ENCODE data around the gene ADRA2B.

ADRA2B gene

GRCh38 chr2:96154506-96155380 is 38.4 kb upstream of the ADRA2B start:
- Mint-ChIP-seq H3K27me3 (no peaks in the 10 kb centered on the region), H3K27ac (ENCODE audit: low read depth) (peak overlapping the region; percentile 95), H3K9me3 (no peaks in the 10 kb centered on the region), H3K4me1 (peaks cover 73% of the 10 kb centered on the region), H3K4me3 (no peak overlapping the region), H3K36me3 (ENCODE audit: insufficient read depth) (peaks cover 14% of the 10 kb centered on the region)
- ATAC-seq (replicated peaks; ENCODE audit: extremely low read depth, poor library complexity, severe bottlenecking) (no peak), DNase-seq (ENCODE audit: low spot score in 2 of 2) (no peak)

- DNase-seq (ENCODE audit: low spot score in 2 of 2) (no peak), ATAC-seq (replicated peaks; ENCODE audit: extremely low read depth, poor library complexity, severe bottlenecking) (no peak)
- Mint-ChIP-seq H3K27ac (ENCODE audit: low read depth) (no peak overlapping the region), H3K9me3 (no peaks in the 10 kb centered on the region), H3K4me1 (peaks cover 68% of the 10 kb centered on the region), H3K36me3 (ENCODE audit: insufficient read depth) (peaks cover 14% of the 10 kb centered on the region), H3K27me3 (no peaks in the 10 kb centered on the region), H3K4me3 (no peak overlapping the region)
These were observed 37.6 kb upstream of the ADRA2B start for GRCh38 chr2:96153991-96154431.

GRCh38 chr2:96153291-96153713 is 36.9 kb upstream of the ADRA2B start:
- Mint-ChIP-seq H3K4me3 (no peak overlapping the region), H3K4me1 (peaks cover 70% of the 10 kb centered on the region), H3K27me3 (no peaks in the 10 kb centered on the region), H3K27ac (ENCODE audit: low read depth) (no peak overlapping the region), H3K9me3 (no peaks in the 10 kb centered on the region), H3K36me3 (ENCODE audit: insufficient read depth) (peaks cover 15% of the 10 kb centered on the region)
- DNase-seq (ENCODE audit: low spot score in 2 of 2) (no peak), ATAC-seq (replicated peaks; ENCODE audit: extremely low read depth, poor library complexity, severe bottlenecking) (no peak)

- Mint-ChIP-seq H3K27me3 (no peaks in the 10 kb centered on the region), H3K36me3 (ENCODE audit: insufficient read depth) (peaks cover 16% of the 10 kb centered on the region), H3K27ac (ENCODE audit: low read depth) (no peak overlapping the region), H3K4me3 (no peak overlapping the region), H3K9me3 (no peaks in the 10 kb centered on the region), H3K4me1 (peaks cover 71% of the 10 kb centered on the region)
- DNase-seq (ENCODE audit: low spot score in 2 of 2): no peak
- no peak for ATAC-seq (replicated peaks; ENCODE audit: extremely low read depth, poor library complexity, severe bottlenecking)
These were observed 36.2 kb upstream of the ADRA2B start for GRCh38 chr2:96152304-96153161.

GRCh38 chr2:96151595-96152303 is 35.4 kb upstream of the ADRA2B start:
- no peak for ATAC-seq (replicated peaks; ENCODE audit: extremely low read depth, poor library complexity, severe bottlenecking)
- no peak overlapping the region for H3K4me3 Mint-ChIP-seq
- H3K27me3 Mint-ChIP-seq: no peaks in the 10 kb centered on the region
- H3K9me3 Mint-ChIP-seq: no peaks in the 10 kb centered on the region
- H3K36me3 Mint-ChIP-seq (ENCODE audit: insufficient read depth): peaks cover 13% of the 10 kb centered on the region
- H3K4me1 Mint-ChIP-seq: peaks cover 71% of the 10 kb centered on the region
- no peak overlapping the region for H3K27ac Mint-ChIP-seq (ENCODE audit: low read depth)
- no peak for DNase-seq (ENCODE audit: low spot score in 2 of 2)

GRCh38 chr2:96150791-96151594 is 34.6 kb upstream of the ADRA2B start:
- ATAC-seq (replicated peaks; ENCODE audit: extremely low read depth, poor library complexity, severe bottlenecking) (no peak), DNase-seq (ENCODE audit: low spot score in 2 of 2) (no peak)
- H3K4me3 Mint-ChIP-seq: no peak overlapping the region
- H3K27ac Mint-ChIP-seq (ENCODE audit: low read depth): peak overlapping the region; percentile 70
- no peaks in the 10 kb centered on the region for H3K9me3 Mint-ChIP-seq
- no peaks in the 10 kb centered on the region for H3K27me3 Mint-ChIP-seq
- peaks cover 19% of the 10 kb centered on the region for H3K36me3 Mint-ChIP-seq (ENCODE audit: insufficient read depth)
- H3K4me1 Mint-ChIP-seq: peaks cover 71% of the 10 kb centered on the region

- H3K27ac Mint-ChIP-seq (ENCODE audit: low read depth): peak overlapping the region; percentile 70
- ATAC-seq (replicated peaks; ENCODE audit: extremely low read depth, poor library complexity, severe bottlenecking) (no peak), DNase-seq (ENCODE audit: low spot score in 2 of 2) (no peak)
- no peak overlapping the region for H3K4me3 Mint-ChIP-seq
- peaks cover 27% of the 10 kb centered on the region for H3K36me3 Mint-ChIP-seq (ENCODE audit: insufficient read depth)
- no peaks in the 10 kb centered on the region for H3K27me3 Mint-ChIP-seq
- peaks cover 70% of the 10 kb centered on the region for H3K4me1 Mint-ChIP-seq
- no peaks in the 10 kb centered on the region for H3K9me3 Mint-ChIP-seq
These were observed 33.8 kb upstream of the ADRA2B start for GRCh38 chr2:96150007-96150640.

GRCh38 chr2:96148410-96149217 is 32.2 kb upstream of the ADRA2B start:
- peak overlapping the region; percentile 97 for H3K27ac Mint-ChIP-seq (ENCODE audit: low read depth)
- peaks cover 68% of the 10 kb centered on the region for H3K4me1 Mint-ChIP-seq
- H3K27me3 Mint-ChIP-seq: no peaks in the 10 kb centered on the region
- DNase-seq (ENCODE audit: low spot score in 2 of 2): peak; percentile 87 to 98
- ATAC-seq (replicated peaks; ENCODE audit: extremely low read depth, poor library complexity, severe bottlenecking): peak; percentile 74
- H3K9me3 Mint-ChIP-seq: no peaks in the 10 kb centered on the region
- peak overlapping the region; percentile 96 for H3K4me3 Mint-ChIP-seq
- H3K36me3 Mint-ChIP-seq (ENCODE audit: insufficient read depth): peaks cover 38% of the 10 kb centered on the region

GRCh38 chr2:96147593-96148201 is 31.3 kb upstream of the ADRA2B start:
- peak overlapping the region; percentile 96 for H3K4me3 Mint-ChIP-seq

GRCh38 chr2:96146881-96147592 is 30.7 kb upstream of the ADRA2B start:
- Mint-ChIP-seq H3K9me3 (no peaks in the 10 kb centered on the region), H3K27me3 (no peaks in the 10 kb centered on the region), H3K36me3 (ENCODE audit: insufficient read depth) (peaks cover 52% of the 10 kb centered on the region), H3K4me1 (peaks cover 75% of the 10 kb centered on the region), H3K27ac (ENCODE audit: low read depth) (peak overlapping the region; percentile 97), H3K4me3 (peak overlapping the region; percentile 96)
- DNase-seq (ENCODE audit: low spot score in 2 of 2) (no peak), ATAC-seq (replicated peaks; ENCODE audit: extremely low read depth, poor library complexity, severe bottlenecking) (no peak)

More at GRCh38 chr2:96147593-96148201, 31.3 kb upstream of the ADRA2B start:
- H3K27me3 Mint-ChIP-seq: no peaks in the 10 kb centered on the region
- ATAC-seq (replicated peaks; ENCODE audit: extremely low read depth, poor library complexity, severe bottlenecking) (no peak), DNase-seq (ENCODE audit: low spot score in 2 of 2) (no peak)
- H3K9me3 Mint-ChIP-seq: no peaks in the 10 kb centered on the region
- peaks cover 71% of the 10 kb centered on the region for H3K4me1 Mint-ChIP-seq
- H3K36me3 Mint-ChIP-seq (ENCODE audit: insufficient read depth): peaks cover 47% of the 10 kb centered on the region
- peak overlapping the region; percentile 97 for H3K27ac Mint-ChIP-seq (ENCODE audit: low read depth)
